ENCODE data around the gene GALNT17. TPM values are rescaled to one million over a fixed set of nuclear protein-coding genes. Genes with fewer than 3 reads are reported as not detected.

The GALNT17 gene
- total RNA-seq, 1 experiment from 2014 or later: not detected

DNA sequence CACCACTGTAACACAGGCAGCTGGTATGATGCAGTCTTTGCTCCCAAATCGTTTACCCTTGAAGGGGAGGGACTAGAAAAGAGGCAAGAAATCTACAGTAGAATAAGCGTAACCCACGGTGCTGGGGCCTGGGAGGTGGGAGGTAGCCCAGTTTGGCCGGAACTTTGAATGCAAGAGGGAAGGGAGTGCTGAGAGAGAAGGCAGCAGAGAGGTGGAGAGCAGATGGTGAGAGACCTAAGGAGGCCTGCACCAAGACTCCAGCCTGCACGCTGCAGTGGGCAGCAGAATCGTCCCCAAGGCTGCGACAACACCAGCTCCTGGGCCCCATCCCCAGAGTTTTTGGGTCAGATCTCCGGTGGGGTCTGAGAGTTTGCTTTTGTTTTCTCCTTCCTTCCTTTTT is 547.5 kb downstream of the GALNT17 start:
- Histone ChIP-seq H3K9me3 (ENCODE audit: control insufficient read depth, insufficient read depth, low read depth, low read length) (no peaks in the 10 kb centered on the region), H3K4me1 (ENCODE audit: control insufficient read depth, insufficient read depth, low read length) (no peaks in the 10 kb centered on the region), H3K27me3 (ENCODE audit: control insufficient read depth, insufficient read depth, low read length) (no peaks in the 10 kb centered on the region), H3K27ac (ENCODE audit: low read length) (no peak overlapping the region), H3K36me3 (ENCODE audit: control insufficient read depth, insufficient read depth, low read length) (no peaks in the 10 kb centered on the region), H3K4me3 (ENCODE audit: low read depth in 2 of 2, low read length in 2 of 2) (no peak overlapping the region)
- in situ Hi-C loops (cut with HindIII; ENCODE audit: low pct_unique_long_range_greater_than_20kb, low sequenced_read_pairs): no loop called here
- BruUV-seq (replicated peaks): no TSS peak
- TF ChIP-seq, protein P1, sequence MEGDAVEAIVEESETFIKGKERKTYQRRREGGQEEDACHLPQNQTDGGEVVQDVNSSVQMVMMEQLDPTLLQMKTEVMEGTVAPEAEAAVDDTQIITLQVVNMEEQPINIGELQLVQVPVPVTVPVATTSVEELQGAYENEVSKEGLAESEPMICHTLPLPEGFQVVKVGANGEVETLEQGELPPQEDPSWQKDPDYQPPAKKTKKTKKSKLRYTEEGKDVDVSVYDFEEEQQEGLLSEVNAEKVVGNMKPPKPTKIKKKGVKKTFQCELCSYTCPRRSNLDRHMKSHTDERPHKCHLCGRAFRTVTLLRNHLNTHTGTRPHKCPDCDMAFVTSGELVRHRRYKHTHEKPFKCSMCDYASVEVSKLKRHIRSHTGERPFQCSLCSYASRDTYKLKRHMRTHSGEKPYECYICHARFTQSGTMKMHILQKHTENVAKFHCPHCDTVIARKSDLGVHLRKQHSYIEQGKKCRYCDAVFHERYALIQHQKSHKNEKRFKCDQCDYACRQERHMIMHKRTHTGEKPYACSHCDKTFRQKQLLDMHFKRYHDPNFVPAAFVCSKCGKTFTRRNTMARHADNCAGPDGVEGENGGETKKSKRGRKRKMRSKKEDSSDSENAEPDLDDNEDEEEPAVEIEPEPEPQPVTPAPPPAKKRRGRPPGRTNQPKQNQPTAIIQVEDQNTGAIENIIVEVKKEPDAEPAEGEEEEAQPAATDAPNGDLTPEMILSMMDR (IDR thresholded peaks at IDR 0.05): no peak
- no peak for DNase-seq (ENCODE audit: low read depth, low spot score)
- ChIA-PET POLR2A (no interaction called here), CTCF (no interaction called here)
- no peak; the same call in 1 of the 2 replicates for ATAC-seq
- intact Hi-C loops (cut with micrococcal nuclease; ENCODE audit: unreplicated experiment): no loop called here

DNA sequence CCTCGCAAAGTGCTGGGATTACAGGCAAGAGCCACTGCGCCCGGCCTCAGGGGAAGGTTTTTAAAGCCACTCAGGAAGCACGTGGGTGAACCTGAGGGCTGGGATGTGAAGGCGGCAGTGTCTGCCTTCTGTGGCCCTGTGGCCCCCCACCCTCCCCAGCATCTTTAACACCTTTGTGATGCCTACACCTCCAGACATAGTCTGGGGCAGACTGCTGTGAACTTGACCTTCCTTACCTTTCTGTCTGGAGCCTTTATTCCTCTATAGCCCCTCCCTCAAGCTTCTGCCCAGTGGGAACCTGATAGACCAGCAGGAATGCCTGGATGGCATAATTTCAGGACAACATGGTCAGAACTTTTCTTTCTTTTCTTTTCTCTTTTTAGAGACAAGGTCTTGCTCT is 550.2 kb downstream of the GALNT17 start:
- Histone ChIP-seq H3K27me3 (ENCODE audit: control insufficient read depth, insufficient read depth, low read length) (no peaks in the 10 kb centered on the region), H3K27ac (ENCODE audit: low read length) (no peak overlapping the region), H3K4me1 (ENCODE audit: control insufficient read depth, insufficient read depth, low read length) (no peaks in the 10 kb centered on the region), H3K36me3 (ENCODE audit: control insufficient read depth, insufficient read depth, low read length) (no peaks in the 10 kb centered on the region), H3K9me3 (ENCODE audit: control insufficient read depth, insufficient read depth, low read depth, low read length) (no peaks in the 10 kb centered on the region), H3K4me3 (ENCODE audit: low read depth in 2 of 2, low read length in 2 of 2) (no peak overlapping the region)
- ATAC-seq (no peak), DNase-seq (ENCODE audit: low read depth, low spot score) (no peak)
- BruUV-seq (replicated peaks): no TSS peak
- POLR2A ChIA-PET: no interaction called here
- CTCF ChIA-PET: no interaction called here
- in situ Hi-C loops (cut with HindIII; ENCODE audit: low pct_unique_long_range_greater_than_20kb, low sequenced_read_pairs) (no loop called here), intact Hi-C loops (cut with micrococcal nuclease; ENCODE audit: unreplicated experiment) (no loop called here)
- no peak for TF ChIP-seq TCF7L2 (IDR thresholded peaks at IDR 0.05; ENCODE audit: low read depth, low read length)
- TF ChIP-seq, protein P2, sequence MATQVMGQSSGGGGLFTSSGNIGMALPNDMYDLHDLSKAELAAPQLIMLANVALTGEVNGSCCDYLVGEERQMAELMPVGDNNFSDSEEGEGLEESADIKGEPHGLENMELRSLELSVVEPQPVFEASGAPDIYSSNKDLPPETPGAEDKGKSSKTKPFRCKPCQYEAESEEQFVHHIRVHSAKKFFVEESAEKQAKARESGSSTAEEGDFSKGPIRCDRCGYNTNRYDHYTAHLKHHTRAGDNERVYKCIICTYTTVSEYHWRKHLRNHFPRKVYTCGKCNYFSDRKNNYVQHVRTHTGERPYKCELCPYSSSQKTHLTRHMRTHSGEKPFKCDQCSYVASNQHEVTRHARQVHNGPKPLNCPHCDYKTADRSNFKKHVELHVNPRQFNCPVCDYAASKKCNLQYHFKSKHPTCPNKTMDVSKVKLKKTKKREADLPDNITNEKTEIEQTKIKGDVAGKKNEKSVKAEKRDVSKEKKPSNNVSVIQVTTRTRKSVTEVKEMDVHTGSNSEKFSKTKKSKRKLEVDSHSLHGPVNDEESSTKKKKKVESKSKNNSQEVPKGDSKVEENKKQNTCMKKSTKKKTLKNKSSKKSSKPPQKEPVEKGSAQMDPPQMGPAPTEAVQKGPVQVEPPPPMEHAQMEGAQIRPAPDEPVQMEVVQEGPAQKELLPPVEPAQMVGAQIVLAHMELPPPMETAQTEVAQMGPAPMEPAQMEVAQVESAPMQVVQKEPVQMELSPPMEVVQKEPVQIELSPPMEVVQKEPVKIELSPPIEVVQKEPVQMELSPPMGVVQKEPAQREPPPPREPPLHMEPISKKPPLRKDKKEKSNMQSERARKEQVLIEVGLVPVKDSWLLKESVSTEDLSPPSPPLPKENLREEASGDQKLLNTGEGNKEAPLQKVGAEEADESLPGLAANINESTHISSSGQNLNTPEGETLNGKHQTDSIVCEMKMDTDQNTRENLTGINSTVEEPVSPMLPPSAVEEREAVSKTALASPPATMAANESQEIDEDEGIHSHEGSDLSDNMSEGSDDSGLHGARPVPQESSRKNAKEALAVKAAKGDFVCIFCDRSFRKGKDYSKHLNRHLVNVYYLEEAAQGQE (IDR thresholded peaks at IDR 0.05; ENCODE audit: insufficient read depth in 1 of 2, low read depth in 2 of 2, low read length in 1 of 2): no peak
- no peak for TF ChIP-seq SIN3A (IDR thresholded peaks at IDR 0.05; ENCODE audit: borderline replicate concordance, insufficient read depth, low read depth, low read length)

DNA sequence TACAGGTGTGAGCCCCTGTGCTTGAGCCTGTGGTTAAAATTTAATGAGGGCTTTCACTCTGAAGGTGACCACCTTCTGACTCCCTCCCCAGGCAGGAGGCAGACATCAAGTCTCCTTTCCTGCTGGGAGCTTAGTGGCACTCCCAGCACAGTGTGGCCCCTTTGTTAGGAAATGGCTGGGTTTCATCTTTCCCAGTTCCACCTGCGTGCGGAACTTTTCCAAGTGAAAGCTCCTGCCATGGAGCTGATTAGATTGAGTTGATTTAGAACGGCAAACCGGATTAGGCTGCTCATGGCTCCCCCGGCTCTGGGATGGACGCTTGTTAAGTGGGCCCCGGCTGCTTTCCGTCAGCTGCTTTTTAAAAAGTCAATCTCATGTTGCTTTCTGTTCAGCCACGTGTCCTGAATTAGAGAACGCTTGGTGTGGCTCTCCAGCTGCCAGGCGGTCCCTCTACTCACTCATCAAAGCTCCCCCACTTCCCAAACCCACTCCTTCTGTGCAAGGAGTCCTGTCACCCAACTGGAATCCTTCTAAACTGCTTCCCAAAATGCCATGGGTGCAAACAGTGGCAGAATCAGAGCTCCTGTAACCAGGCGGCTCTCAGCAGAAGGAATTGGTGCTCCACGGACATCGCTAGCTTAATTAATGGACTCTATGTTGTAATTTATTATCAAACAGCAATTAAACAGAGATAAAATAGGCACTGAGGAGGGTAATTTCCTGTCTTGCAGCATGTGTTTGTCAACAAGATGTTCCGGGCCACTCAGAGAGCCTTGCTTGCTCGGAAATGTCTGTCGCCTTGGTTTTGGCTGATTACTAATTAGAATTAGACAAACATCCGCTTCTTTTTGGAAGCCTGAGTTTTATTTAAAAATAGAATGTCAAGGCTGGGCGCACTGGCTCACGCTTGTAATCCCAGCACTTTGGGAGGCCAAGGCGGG is 551.2 kb downstream of the GALNT17 start:
- in situ Hi-C loops (cut with HindIII; ENCODE audit: low pct_unique_long_range_greater_than_20kb, low sequenced_read_pairs) (no loop called here), intact Hi-C loops (cut with micrococcal nuclease; ENCODE audit: unreplicated experiment) (no loop called here)
- ChIA-PET POLR2A (no interaction called here), CTCF (no interaction called here)
- no peak for ATAC-seq
- TF ChIP-seq POLR2AphosphoS5 (IDR thresholded peaks at IDR 0.05; ENCODE audit: low read depth, low read length) (no peak), TCF7L2 (IDR thresholded peaks at IDR 0.05; ENCODE audit: low read depth, low read length) (no peak), SIN3A (IDR thresholded peaks at IDR 0.05; ENCODE audit: borderline replicate concordance, insufficient read depth, low read depth, low read length) (no peak)
- TF ChIP-seq, protein P2 (IDR thresholded peaks at IDR 0.05; ENCODE audit: insufficient read depth in 1 of 2, low read depth in 2 of 2, low read length in 1 of 2): no peak
- TF ChIP-seq, protein P1 (IDR thresholded peaks at IDR 0.05): no peak
- H3K27me3 ChIP-seq (ENCODE audit: control insufficient read depth, insufficient read depth, low read length): no peaks in the 10 kb centered on the region
- H3K9me3 ChIP-seq (ENCODE audit: control insufficient read depth, insufficient read depth, low read depth, low read length): no peaks in the 10 kb centered on the region
- H3K36me3 ChIP-seq (ENCODE audit: control insufficient read depth, insufficient read depth, low read length): no peaks in the 10 kb centered on the region
- no peak overlapping the region for H3K27ac ChIP-seq (ENCODE audit: low read length)
- H3K4me3 ChIP-seq (ENCODE audit: low read depth in 2 of 2, low read length in 2 of 2): no peak overlapping the region
- no peak for DNase-seq (ENCODE audit: low read depth, low spot score)
- BruUV-seq (replicated peaks): no TSS peak
- no peaks in the 10 kb centered on the region for H3K4me1 ChIP-seq (ENCODE audit: control insufficient read depth, insufficient read depth, low read length)
